ENCODE measurements around the gene DENND1A. TPM values are rescaled to one million over a fixed set of nuclear protein-coding genes. Genes with fewer than 3 reads are reported as not detected.

DENND1A gene
- total RNA-seq, 1 donor from 2014 or later = 48.1 TPM

DNA sequence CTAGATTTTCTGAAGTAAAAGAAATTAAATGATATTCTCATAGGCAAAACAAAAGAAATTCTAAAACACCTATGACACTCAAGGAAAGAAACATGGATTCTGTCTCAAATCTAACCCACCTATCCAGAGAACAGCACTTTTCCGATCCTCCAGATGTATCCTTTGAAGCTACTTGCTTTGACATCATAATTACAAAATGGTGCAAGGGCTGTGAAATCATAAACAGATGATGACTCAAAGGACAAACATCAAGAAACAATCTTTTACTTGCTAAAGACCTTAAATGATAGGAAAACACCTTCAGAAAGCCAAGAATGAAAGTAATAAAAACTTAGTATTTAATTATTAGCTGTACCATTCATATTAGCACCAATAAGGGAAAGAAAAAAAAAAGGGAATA is 202.6 kb downstream of the DENND1A start:
- Mint-ChIP-seq H3K4me3 (no peak overlapping the region), H3K4me1 (peaks cover 19% of the 10 kb centered on the region), H3K36me3 (peaks cover 18% of the 10 kb centered on the region), H3K9me3 (peaks cover 34% of the 10 kb centered on the region), H3K27ac (no peak overlapping the region), H3K27me3 (ENCODE audit: insufficient read depth, low read depth) (peaks cover 2% of the 10 kb centered on the region)
- no peak overlapping the region for H3K27ac ChIP-seq
- TF ChIP-seq CTCF (IDR thresholded peaks at IDR 0.05) = no peak
- TF ChIP-seq EZH2phosphoT487 (IDR thresholded peaks at IDR 0.05) = no peak
- TF ChIP-seq EZH2 (IDR thresholded peaks at IDR 0.05) = no peak
- no peak overlapping the region for H2AFZ ChIP-seq (replicated peaks)
- H3K4me1 ChIP-seq = peaks cover 22% of the 10 kb centered on the region
- H3K4me2 ChIP-seq = no peak overlapping the region
- no peaks in the 10 kb centered on the region for H3K27me3 ChIP-seq
- peaks cover 15% of the 10 kb centered on the region for H3K9me3 ChIP-seq (ENCODE audit: low read depth)
- no peak for DNase-seq (ENCODE audit: low spot score)
- H3K79me2 ChIP-seq (ENCODE audit: low read depth) = peaks cover 33% of the 10 kb centered on the region
- H4K20me1 ChIP-seq (ENCODE audit: low read depth) = peaks cover 3% of the 10 kb centered on the region
- no peak overlapping the region for H3K9ac ChIP-seq
- H3K4me3 ChIP-seq = no peak overlapping the region
- H3K36me3 ChIP-seq = peaks cover 3% of the 10 kb centered on the region
- H3F3A ChIP-seq (ENCODE audit: low read depth) = peaks cover 11% of the 10 kb centered on the region

GRCh38 chr9:123725389-123725788 is 204.5 kb downstream of the DENND1A start:
- peaks cover 52% of the 10 kb centered on the region for H3K9me3 Mint-ChIP-seq
- Histone ChIP-seq H3K27ac (peak overlapping the region; percentile 74), H3F3A (ENCODE audit: low read depth) (peaks cover 11% of the 10 kb centered on the region), H3K4me1 (peaks cover 22% of the 10 kb centered on the region), H4K20me1 (ENCODE audit: low read depth) (peaks cover 3% of the 10 kb centered on the region), H3K9ac (no peak overlapping the region), H3K36me3 (peaks cover 4% of the 10 kb centered on the region), H3K4me2 (peak overlapping the region; percentile 43), H2AFZ (replicated peaks) (no peak overlapping the region), H3K4me3 (no peak overlapping the region), H3K27me3 (no peaks in the 10 kb centered on the region), H3K79me2 (ENCODE audit: low read depth) (peaks cover 29% of the 10 kb centered on the region), H3K9me3 (ENCODE audit: low read depth) (peaks cover 24% of the 10 kb centered on the region)
- DNase-seq (ENCODE audit: low spot score) = peak; percentile 76
- H3K4me3 Mint-ChIP-seq = no peak overlapping the region
- TF ChIP-seq EZH2 (IDR thresholded peaks at IDR 0.05) (no peak), EZH2phosphoT487 (IDR thresholded peaks at IDR 0.05) (no peak), CTCF (IDR thresholded peaks at IDR 0.05) (no peak)
- H3K36me3 Mint-ChIP-seq = peaks cover 30% of the 10 kb centered on the region
- peaks cover 19% of the 10 kb centered on the region for H3K4me1 Mint-ChIP-seq
- H3K27me3 Mint-ChIP-seq (ENCODE audit: insufficient read depth, low read depth) = peaks cover 2% of the 10 kb centered on the region
- H3K27ac Mint-ChIP-seq = no peak overlapping the region

DNA sequence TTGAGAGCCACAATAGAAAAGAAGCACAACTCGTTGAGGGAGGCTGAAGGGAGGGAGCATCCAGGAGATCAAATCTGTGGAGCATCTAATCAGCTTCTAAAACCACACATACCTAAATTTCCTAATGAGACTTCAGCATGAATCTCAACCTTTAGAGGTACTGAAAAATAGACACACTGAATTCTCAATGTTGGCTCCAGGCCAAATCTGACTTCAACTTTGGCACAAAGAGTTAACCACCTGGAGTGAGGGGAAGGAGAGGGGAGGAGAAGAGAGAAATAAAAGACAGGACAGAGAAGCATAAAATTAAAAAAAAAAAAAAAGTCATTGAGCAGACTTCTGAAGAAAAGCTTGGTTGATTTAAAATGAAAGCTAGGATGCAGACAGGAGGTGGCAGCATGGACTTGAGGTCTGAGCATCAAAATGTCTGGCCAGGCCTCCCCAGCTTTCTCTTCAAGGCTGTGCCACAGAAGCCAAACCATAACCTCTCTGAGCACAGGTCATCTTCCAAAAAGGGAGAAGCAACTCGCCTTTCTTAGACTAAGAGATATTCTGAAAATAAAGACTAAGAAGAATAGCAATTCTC is 205.6 kb downstream of the DENND1A start:
- Mint-ChIP-seq H3K36me3 (peaks cover 30% of the 10 kb centered on the region), H3K27me3 (ENCODE audit: insufficient read depth, low read depth) (peaks cover 5% of the 10 kb centered on the region), H3K4me1 (peaks cover 19% of the 10 kb centered on the region), H3K27ac (no peak overlapping the region), H3K9me3 (peaks cover 50% of the 10 kb centered on the region), H3K4me3 (no peak overlapping the region)
- H3K4me1 ChIP-seq = peaks cover 22% of the 10 kb centered on the region
- peaks cover 24% of the 10 kb centered on the region for H3K9me3 ChIP-seq (ENCODE audit: low read depth)
- H3K4me2 ChIP-seq = no peak overlapping the region
- H4K20me1 ChIP-seq (ENCODE audit: low read depth) = peaks cover 3% of the 10 kb centered on the region
- no peak overlapping the region for H2AFZ ChIP-seq (replicated peaks)
- no peak overlapping the region for H3K27ac ChIP-seq
- peaks cover 11% of the 10 kb centered on the region for H3F3A ChIP-seq (ENCODE audit: low read depth)
- no peak overlapping the region for H3K9ac ChIP-seq
- no peak overlapping the region for H3K4me3 ChIP-seq
- no peak for DNase-seq (ENCODE audit: low spot score)
- TF ChIP-seq EZH2phosphoT487 (IDR thresholded peaks at IDR 0.05) (no peak), CTCF (IDR thresholded peaks at IDR 0.05) (peak; percentile 12)
- peaks cover 4% of the 10 kb centered on the region for H3K36me3 ChIP-seq
- H3K27me3 ChIP-seq = no peaks in the 10 kb centered on the region
- H3K79me2 ChIP-seq (ENCODE audit: low read depth) = peaks cover 29% of the 10 kb centered on the region
